CD4-positive, alpha-beta T cell (primary cell): ENCODE measurements around the gene MRS2. TPM values are rescaled to one million over a fixed set of nuclear protein-coding genes. Genes with fewer than 3 reads are reported as not detected.
A peak's percentile ranks its signal among the peaks of the same experiment; 100 is the strongest.

Experiments used
- ATAC-seq: fragments of 200-7000 bp; cut with Tn5 transposase; one replicate; pipeline ENCODE4 v1.10.0; 2022; ENCODE audit warnings: mild to moderate bottlenecking; ENCODE audit not compliant: poor library complexity
- CTCF ChIA-PET: fragments of 350-600 bp; sonication (Branson Sonifier 250); formaldehyde crosslinking; loops from one replicate; lab custom pipeline; 2021; ENCODE audit warnings: antibody characterized with exemption, inconsistent platforms; lab: Charles Lee
- POLR2A ChIA-PET: fragments of 350-600 bp; sonication (Branson Sonifier 250); formaldehyde crosslinking; loops from one replicate; lab custom pipeline; 2021; ENCODE audit warnings: antibody characterized with exemption, inconsistent platforms; lab: Charles Lee
- DNase-seq, 14 experiments: peaks; one replicate each; pipeline ENCODE4 v3.0.0-alpha.2; 2013 to 2020; ENCODE audit warnings: mixed read lengths in 2 of 14
- H3K27ac ChIP-seq, 2 donors: one replicate each; pipeline versions ENCODE4 v1.5.1 to v1.7.0; 2013; ENCODE audit warnings: low read length in 2 of 2, low read depth in 1 of 2, mild to moderate bottlenecking in 1 of 2
- H3K27me3 ChIP-seq, 2 experiments: 1 replicate in 1 of 2; 2 replicates in 1 of 2; pipeline versions ENCODE4 v1.6.1 to v1.7.0; 2013; ENCODE audit warnings: low read length in 2 of 2, control low read depth in 1 of 2, mild to moderate bottlenecking in 1 of 2, moderate library complexity in 1 of 2; ENCODE audit not compliant: insufficient read depth in 2 of 2, control insufficient read depth in 1 of 2
- H3K36me3 ChIP-seq: one replicate; pipeline ENCODE4 v1.6.1; 2013; ENCODE audit warnings: low read length, control low read depth; ENCODE audit not compliant: insufficient read depth
- H3K4me1 ChIP-seq: one replicate; pipeline ENCODE4 v1.6.1; 2013; ENCODE audit warnings: low read length, control low read depth; ENCODE audit not compliant: insufficient read depth
- H3K4me3 ChIP-seq: one replicate; pipeline ENCODE4 v1.5.1; 2013; ENCODE audit warnings: mild to moderate bottlenecking, low read length, moderate library complexity
- H3K9me3 ChIP-seq, 2 experiments: 1 replicate in 1 of 2; 2 replicates in 1 of 2; pipeline versions ENCODE4 v1.6.1 to v1.7.0; 2013; ENCODE audit warnings: low read length in 2 of 2, mild to moderate bottlenecking in 2 of 2, control low read depth in 1 of 2, moderate library complexity in 1 of 2; ENCODE audit not compliant: control insufficient read depth in 1 of 2, insufficient read depth in 1 of 2
- H3K27ac Mint-ChIP-seq: one replicate; pipeline ENCODE4 v1.8.0; 2020; ENCODE audit warnings: mixed read lengths
- H3K27me3 Mint-ChIP-seq: one replicate; pipeline ENCODE4 v1.8.0; 2021; ENCODE audit warnings: mixed read lengths
- H3K36me3 Mint-ChIP-seq: one replicate; pipeline ENCODE4 v1.8.0; 2021; ENCODE audit warnings: low read depth, mixed read lengths
- H3K4me1 Mint-ChIP-seq: one replicate; pipeline ENCODE4 v1.8.0; 2021; ENCODE audit warnings: low read depth, mixed read lengths
- H3K4me3 Mint-ChIP-seq: one replicate; pipeline ENCODE4 v1.8.0; 2020; ENCODE audit warnings: mild to moderate bottlenecking, mixed read lengths
- H3K9me3 Mint-ChIP-seq: one replicate; pipeline ENCODE4 v1.8.0; 2020; ENCODE audit warnings: mixed read lengths
- intact Hi-C, 2 experiments: fragments of 100-400 bp; cut with DNase I in 1 of 2; cut with micrococcal nuclease in 1 of 2; formaldehyde crosslinking; loops; one replicate each; pipeline versions ENCODE4 v1.15.1 to v1.9.0; 2023 to 2025; cut with DNase I, micrococcal nuclease
- total RNA-seq, 174 experiments: library from RNA in 2 of 174; stranded (reverse) in 2 of 174; gene quantifications; one replicate each; pipeline ENCODE4 v1.2.3 and lab custom pipeline; 2021 to 2026
- TF ChIP-seq, protein P1 (sequence below): fragments of 200-600 bp; IDR thresholded peaks from one replicate; pipeline ENCODE4 v1.8.0; 2022; ENCODE audit warnings: antibody characterized with exemption, mild to moderate bottlenecking

Gene MRS2
- total RNA-seq, 2 experiments from 2014 or later, result 3.7 to 4.6 TPM

DNA sequence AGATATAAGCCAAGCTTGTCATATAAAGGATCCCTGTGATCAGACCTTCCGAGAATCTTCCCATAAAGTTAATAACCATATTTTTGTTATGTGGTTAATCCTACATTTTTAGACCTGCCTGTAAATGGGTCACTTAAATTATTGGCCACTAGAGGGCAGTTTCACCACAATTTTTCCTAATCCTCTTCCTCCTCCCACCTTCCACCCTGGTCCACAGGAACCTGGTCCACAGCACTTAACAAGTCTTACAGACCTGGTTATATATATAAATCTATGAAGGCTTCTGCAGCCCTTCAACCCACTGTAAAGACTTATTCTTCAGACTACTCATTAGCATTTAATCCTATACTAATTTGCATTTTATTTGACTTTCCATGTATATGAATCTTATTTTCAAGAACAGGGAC is 28.3 kb downstream of the MRS2 start:
- Mint-ChIP-seq H3K9me3 (no peaks in the 10 kb centered on the region), H3K36me3 (peaks cover 27% of the 10 kb centered on the region), H3K4me1 (no peaks in the 10 kb centered on the region), H3K4me3 (no peak overlapping the region), H3K27me3 (no peaks in the 10 kb centered on the region), H3K27ac (no peak overlapping the region)
- TF ChIP-seq, protein P1, sequence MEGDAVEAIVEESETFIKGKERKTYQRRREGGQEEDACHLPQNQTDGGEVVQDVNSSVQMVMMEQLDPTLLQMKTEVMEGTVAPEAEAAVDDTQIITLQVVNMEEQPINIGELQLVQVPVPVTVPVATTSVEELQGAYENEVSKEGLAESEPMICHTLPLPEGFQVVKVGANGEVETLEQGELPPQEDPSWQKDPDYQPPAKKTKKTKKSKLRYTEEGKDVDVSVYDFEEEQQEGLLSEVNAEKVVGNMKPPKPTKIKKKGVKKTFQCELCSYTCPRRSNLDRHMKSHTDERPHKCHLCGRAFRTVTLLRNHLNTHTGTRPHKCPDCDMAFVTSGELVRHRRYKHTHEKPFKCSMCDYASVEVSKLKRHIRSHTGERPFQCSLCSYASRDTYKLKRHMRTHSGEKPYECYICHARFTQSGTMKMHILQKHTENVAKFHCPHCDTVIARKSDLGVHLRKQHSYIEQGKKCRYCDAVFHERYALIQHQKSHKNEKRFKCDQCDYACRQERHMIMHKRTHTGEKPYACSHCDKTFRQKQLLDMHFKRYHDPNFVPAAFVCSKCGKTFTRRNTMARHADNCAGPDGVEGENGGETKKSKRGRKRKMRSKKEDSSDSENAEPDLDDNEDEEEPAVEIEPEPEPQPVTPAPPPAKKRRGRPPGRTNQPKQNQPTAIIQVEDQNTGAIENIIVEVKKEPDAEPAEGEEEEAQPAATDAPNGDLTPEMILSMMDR, result peak; percentile 61
- Histone ChIP-seq H3K27me3 (no peaks in the 10 kb centered on the region), H3K9me3 (no peaks in the 10 kb centered on the region), H3K4me3 (no peak overlapping the region), H3K27ac (no peak overlapping the region), H3K4me1 (no peaks in the 10 kb centered on the region), H3K36me3 (no peaks in the 10 kb centered on the region)
- ChIA-PET POLR2A (interaction anchor here (1.2 kb wide), 1 partner anchor 64 kb away, joined by 4 read pairs; the partner anchor contains the start of gene ALDH5A1), CTCF (interaction anchor here (0.6 to 1.3 kb wide), 2 partner anchors 10 to 39 kb away, joined by 3 read pairs; no protein-coding TSS in a partner anchor)
- ATAC-seq, result no peak
- intact Hi-C loops, result loop anchor here in 1 of 2 experiments (1.0 to 5.0 kb wide), 2 partner anchors 90 to 271 kb away; no protein-coding TSS in a partner anchor
- peak in 4 of 14 experiments; percentile 34 to 65 (median 53) for DNase-seq

DNA sequence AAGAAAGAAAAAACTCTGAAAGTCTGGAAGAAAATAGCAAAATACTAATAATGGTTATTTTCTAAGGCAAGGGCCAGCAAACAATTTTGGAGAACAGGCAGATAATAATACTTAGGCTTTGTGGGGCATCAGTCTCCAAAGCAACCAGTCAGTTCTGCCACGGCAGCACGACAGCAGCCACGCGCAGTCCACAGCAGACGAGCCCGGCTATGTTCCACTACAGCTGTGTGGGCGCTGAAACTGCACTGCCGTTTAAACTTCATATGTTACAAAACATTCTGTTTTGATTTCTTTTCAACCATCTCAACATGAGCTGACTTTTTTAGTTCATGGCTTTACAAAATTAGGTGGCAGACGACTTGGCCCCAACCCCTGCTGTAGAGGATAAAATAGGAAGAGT is 29.9 kb downstream of the MRS2 start:
- CTCF ChIA-PET, result no interaction called here
- TF ChIP-seq, protein P1, result no peak
- H3K27me3 ChIP-seq, result no peaks in the 10 kb centered on the region
- peaks cover 23% of the 10 kb centered on the region for H3K36me3 Mint-ChIP-seq
- POLR2A ChIA-PET, result no interaction called here
- H3K4me3 Mint-ChIP-seq, result no peak overlapping the region
- H3K9me3 ChIP-seq, result no peaks in the 10 kb centered on the region
- no peaks in the 10 kb centered on the region for H3K4me1 ChIP-seq
- no peaks in the 10 kb centered on the region for H3K4me1 Mint-ChIP-seq
- H3K4me3 ChIP-seq, result no peak overlapping the region
- DNase-seq (no peak), ATAC-seq (no peak)
- no peaks in the 10 kb centered on the region for H3K9me3 Mint-ChIP-seq
- no peaks in the 10 kb centered on the region for H3K36me3 ChIP-seq
- no peaks in the 10 kb centered on the region for H3K27me3 Mint-ChIP-seq
- no peak overlapping the region for H3K27ac ChIP-seq
- intact Hi-C loops, result loop anchor here in 1 of 2 experiments (5.0 kb wide), 1 partner anchor 270 kb away; no protein-coding TSS in a partner anchor
- H3K27ac Mint-ChIP-seq, result no peak overlapping the region

DNA sequence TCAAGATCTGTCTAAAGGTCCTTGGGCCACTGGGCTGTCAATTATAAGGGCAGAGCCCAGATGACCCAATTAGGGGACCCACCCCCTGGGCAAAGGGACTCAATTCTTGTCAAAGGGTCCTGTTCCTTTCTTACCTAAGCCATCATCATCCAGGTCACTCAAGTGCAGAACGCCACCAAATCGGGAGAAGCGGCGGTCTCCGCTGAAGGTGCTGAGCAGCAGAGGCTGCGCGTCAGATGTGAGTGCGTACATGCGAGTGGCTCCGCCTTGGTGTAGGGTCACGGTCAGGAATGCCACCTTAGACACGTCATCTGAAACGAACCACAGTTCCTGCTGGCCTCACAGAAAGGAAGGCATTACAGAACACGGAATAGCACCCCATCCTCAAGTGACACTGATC is 34.2 kb downstream of the MRS2 start:
- Histone ChIP-seq H3K4me1 (no peaks in the 10 kb centered on the region), H3K9me3 (no peaks in the 10 kb centered on the region), H3K27me3 (no peaks in the 10 kb centered on the region), H3K36me3 (no peaks in the 10 kb centered on the region), H3K27ac (no peak overlapping the region), H3K4me3 (no peak overlapping the region)
- no peaks in the 10 kb centered on the region for H3K4me1 Mint-ChIP-seq
- ChIA-PET CTCF (no interaction called here), POLR2A (no interaction called here)
- ATAC-seq (no peak), DNase-seq (no peak)
- TF ChIP-seq, protein P1, result no peak
- H3K9me3 Mint-ChIP-seq, result no peaks in the 10 kb centered on the region
- no peak overlapping the region for H3K4me3 Mint-ChIP-seq
- intact Hi-C loops, result no loop called here
- peaks cover 17% of the 10 kb centered on the region for H3K36me3 Mint-ChIP-seq
- H3K27ac Mint-ChIP-seq, result no peak overlapping the region
- H3K27me3 Mint-ChIP-seq, result no peaks in the 10 kb centered on the region
